Stimulated activated CD8-positive, alpha-beta memory T cell treated with anti-CD3 and anti-CD28 coated beads, Interleukin-2, amount 100 ng/mL, for 48 hours (primary cell): ENCODE data around the gene METRNL.

Source experiments
- DNase-seq, 2 donors: peaks; one replicate each; pipeline ENCODE4 v3.0.0-alpha.2; 2020; ENCODE audit warnings: low read depth in 2 of 2

The METRNL gene

GRCh38 chr17:83091257-83092141 lies 12.1 kb downstream of the METRNL start:
- DNase-seq, result no peak

GRCh38 chr17:83092186-83092585 lies 12.8 kb downstream of the METRNL start:
- DNase-seq, result no peak

GRCh38 chr17:83092931-83093330 lies 13.5 kb downstream of the METRNL start:
- no peak for DNase-seq

DNA sequence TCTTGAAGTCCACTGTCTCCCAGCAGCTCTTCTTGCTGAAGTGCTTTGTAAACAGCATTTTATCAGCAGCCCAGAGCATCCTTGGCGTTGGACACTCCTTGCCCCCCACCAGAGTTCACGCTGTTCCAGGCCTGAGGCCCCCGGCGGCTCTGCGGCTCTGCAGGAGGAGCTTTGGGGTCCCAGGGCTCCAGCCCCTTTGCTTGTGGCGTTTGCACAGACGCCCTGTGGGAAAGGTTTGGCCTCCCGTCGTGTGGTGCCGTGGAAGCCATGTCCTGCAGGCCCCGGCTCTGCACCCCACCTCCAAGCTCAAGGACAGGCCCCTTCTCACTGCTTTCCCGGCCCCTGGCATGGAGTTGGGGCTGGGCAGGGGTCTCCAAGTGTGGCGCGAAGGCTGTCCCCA lies 14.1 kb downstream of the METRNL start:
- no peak for DNase-seq

DNA sequence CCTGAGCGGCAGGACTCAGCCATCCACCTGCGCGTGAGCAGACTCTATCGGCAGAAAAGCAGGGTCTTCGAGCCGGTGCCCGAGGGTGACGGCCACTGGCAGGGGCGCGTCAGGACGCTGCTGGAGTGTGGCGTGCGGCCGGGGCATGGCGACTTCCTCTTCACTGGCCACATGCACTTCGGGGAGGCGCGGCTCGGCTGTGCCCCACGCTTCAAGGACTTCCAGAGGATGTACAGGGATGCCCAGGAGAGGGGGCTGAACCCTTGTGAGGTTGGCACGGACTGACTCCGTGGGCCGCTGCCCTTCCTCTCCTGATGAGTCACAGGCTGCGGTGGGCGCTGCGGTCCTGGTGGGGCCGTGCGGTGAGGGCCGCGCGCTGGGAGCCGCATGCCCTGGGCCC lies 14.9 kb downstream of the METRNL start:
- no peak for DNase-seq

- no peak for DNase-seq
These were observed 15.6 kb downstream of the METRNL start for GRCh38 chr17:83095016-83095415.

- no peak for DNase-seq
These were observed 17.2 kb downstream of the METRNL start for GRCh38 chr17:83096401-83097224.

DNA sequence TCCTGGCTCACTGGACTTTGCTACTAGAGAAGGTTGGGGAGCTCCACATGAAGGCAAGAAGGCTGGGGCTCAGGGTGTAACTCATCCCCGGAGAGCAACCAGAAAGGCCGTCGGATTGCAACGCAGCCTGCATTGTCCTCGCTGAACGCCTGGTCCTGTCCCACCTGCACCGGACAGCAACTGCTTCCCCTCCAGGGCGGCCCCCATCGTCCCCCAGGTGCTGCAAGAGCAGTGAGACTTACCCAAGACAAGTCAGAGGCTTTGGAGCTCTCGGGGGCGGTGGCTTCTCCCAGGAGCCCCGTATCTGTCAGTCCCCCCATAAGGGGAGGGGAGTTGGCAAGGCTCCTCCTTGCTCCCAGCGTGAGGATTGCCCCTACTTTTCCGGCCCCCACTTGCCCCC lies 18.4 kb downstream of the METRNL start:
- no peak for DNase-seq

GRCh38 chr17:83098241-83099085 lies 19.1 kb downstream of the METRNL start:
- no peak for DNase-seq

GRCh38 chr17:83099086-83099555 lies 19.7 kb downstream of the METRNL start:
- no peak for DNase-seq

- DNase-seq, result no peak
These were observed 20.3 kb downstream of the METRNL start for GRCh38 chr17:83099570-83100181.

GRCh38 chr17:83100220-83100852 lies 20.9 kb downstream of the METRNL start:
- no peak for DNase-seq

DNA sequence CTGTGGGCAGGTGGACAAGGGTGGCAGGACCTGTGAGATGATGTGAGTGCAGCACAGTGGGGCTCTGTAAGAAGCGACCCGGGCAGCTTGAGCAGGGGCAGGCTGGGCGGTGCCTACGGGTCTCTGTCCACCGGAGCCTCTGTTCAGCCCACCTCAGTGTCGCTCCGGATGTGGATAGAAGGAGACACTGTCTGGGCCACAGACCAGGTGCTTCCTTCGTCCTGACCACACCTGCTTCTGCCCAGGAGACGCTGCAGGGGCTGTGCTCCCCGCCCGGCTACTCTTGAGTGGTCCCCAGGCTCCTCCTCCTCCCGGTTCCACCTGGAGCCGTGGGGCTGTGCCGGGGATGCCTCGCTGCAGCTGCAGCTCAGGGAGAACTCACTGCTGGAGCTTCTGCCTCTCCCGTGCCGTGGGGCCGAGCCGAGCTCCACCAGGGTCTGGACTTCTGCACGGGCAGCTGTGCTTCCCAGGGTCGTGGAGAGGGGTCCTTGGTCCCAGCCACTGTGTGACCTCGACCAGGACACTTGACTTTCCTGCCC lies 21.5 kb downstream of the METRNL start:
- no peak for DNase-seq

- no peak for DNase-seq
These were observed 22.5 kb downstream of the METRNL start for GRCh38 chr17:83101805-83102480.

DNA sequence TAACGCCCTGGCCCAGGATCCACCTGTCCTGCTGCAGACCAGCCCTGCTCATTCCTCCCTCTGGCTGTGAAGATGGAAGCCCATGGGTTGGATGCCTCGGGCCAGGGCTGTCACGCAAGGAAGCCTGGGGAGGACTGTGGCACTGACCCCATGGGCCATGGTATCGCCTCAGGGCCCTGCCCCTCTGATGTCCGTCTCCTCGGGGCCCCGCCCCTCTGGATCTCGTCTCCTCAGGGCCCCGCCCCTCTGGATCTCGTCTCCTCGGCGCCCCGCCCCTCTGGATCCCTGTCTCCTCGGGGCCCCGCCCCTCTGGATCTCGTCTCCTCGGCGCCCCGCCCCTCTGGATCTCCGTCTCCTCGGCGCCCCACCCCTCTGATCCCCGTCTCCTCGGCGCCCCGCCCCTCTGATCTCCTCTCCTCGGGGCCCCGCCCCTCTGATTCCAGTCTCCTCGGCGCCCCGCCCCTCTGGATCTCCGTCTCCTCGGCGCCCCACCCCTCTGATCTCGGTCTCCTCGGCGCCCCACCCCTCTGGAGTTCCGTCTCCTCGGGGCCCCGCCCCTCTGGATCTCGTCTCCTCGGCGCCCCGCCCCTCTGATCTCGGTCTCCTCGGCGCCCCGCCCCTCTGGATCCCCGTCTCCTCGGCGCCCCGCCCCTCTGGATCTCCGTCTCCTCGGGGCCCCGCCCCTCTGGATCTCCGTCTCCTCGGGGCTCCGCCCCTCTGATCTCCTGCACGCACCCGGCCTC lies 24.0 kb downstream of the METRNL start:
- DNase-seq, result peak in 1 of 2 donors; percentile 50

GRCh38 chr17:83103943-83104311 lies 24.5 kb downstream of the METRNL start:
- DNase-seq, result no peak

- DNase-seq, result no peak
These were observed 25.4 kb downstream of the METRNL start for GRCh38 chr17:83104577-83105505.

GRCh38 chr17:83105512-83105911 lies 26.1 kb downstream of the METRNL start:
- DNase-seq, result no peak
